ENCODE measurements around the gene PRKAR1B.
A peak's percentile ranks its signal among the peaks of the same experiment; 100 is the strongest.

The PRKAR1B gene

GRCh38 chr7:601036-601594 is 126.0 kb downstream of the PRKAR1B start:
- peak; percentile 10 for DNase-seq

- DNase-seq = peak; percentile 14
Observed at GRCh38 chr7:600149-601035, 126.7 kb downstream of the PRKAR1B start.

- no peak for DNase-seq
Observed at GRCh38 chr7:598899-599298, 128.2 kb downstream of the PRKAR1B start.

GRCh38 chr7:597348-598178 is 129.5 kb downstream of the PRKAR1B start:
- no peak for DNase-seq

- DNase-seq = no peak
Observed at GRCh38 chr7:596819-597182, 130.3 kb downstream of the PRKAR1B start.

GRCh38 chr7:596071-596818 is 130.8 kb downstream of the PRKAR1B start:
- DNase-seq = no peak

- peak; percentile 38 for DNase-seq
Observed at GRCh38 chr7:595621-596010, 131.5 kb downstream of the PRKAR1B start.

- DNase-seq = no peak
Observed at GRCh38 chr7:594920-595620, 132.0 kb downstream of the PRKAR1B start.

DNA sequence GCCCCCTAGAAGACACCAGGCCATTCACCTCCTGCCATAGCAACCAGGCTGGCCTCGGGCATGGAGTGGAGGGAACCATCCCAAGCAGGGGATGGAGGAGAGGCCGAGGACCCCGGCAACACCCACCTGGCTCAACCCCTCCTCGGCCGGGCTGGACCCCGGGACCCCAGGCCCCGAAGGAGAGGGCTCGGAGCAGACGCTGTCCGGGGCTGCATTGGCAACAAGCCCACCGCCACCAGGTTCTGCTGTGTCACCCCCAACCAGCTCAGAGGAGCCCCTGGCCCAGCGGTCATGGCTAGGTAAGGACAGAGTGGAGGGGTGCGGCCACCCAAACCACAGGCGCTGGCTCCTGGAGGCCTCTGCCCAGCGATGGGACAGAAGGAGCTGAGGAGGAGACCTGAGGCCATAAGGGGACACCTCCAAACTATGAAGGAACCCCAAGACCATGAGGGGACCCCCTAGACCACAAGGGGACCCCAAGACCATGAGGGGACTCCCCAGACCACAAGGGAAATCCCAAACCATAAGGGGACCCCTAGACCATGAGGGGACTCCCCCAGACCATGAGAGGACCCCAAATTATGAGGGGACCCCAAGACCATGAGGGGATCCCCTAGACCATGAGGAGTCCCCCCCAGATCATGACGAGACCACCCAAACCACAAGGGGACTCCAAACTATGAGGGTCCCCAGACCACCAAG is 132.7 kb downstream of the PRKAR1B start:
- DNase-seq = no peak

DNA sequence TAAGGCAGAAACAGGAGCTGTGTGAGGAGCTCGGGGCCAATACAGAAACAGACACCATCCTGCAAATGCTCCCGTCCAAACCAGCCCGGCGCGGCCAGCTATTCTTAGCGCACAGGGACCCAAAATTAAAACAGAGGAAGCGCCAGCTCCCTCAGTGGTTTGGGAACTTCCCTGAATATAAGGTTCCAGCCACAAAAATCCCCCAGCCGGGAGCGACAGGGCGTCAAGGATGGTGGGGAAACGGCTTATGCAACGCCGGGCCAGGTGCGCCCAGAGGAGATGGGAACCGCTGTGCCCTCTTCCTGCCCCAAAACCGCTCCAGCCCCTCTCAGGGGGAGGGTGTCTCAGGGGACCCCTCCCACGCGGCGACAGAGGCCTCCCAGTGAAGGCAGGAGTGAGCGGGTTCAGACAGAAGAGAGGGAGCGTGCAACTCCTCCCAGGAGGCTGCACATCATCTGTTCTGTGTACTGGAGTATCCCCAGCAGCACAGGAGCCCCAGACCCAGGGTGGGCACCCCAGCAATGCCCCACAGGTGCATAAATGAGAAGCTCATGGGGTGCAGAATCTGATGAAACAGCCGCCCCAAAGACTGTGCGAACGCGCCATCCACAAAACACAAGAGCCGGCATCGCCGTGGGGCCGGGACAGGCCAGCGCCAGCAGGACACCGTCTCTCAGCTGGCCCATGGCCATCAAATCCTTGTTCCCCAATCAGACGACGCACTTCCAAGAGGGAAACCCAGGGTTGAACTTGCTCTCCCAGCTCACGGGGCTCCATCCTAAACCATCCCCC is 133.6 kb downstream of the PRKAR1B start:
- no peak for DNase-seq

GRCh38 chr7:591856-592628 is 135.0 kb downstream of the PRKAR1B start:
- no peak for DNase-seq

DNA sequence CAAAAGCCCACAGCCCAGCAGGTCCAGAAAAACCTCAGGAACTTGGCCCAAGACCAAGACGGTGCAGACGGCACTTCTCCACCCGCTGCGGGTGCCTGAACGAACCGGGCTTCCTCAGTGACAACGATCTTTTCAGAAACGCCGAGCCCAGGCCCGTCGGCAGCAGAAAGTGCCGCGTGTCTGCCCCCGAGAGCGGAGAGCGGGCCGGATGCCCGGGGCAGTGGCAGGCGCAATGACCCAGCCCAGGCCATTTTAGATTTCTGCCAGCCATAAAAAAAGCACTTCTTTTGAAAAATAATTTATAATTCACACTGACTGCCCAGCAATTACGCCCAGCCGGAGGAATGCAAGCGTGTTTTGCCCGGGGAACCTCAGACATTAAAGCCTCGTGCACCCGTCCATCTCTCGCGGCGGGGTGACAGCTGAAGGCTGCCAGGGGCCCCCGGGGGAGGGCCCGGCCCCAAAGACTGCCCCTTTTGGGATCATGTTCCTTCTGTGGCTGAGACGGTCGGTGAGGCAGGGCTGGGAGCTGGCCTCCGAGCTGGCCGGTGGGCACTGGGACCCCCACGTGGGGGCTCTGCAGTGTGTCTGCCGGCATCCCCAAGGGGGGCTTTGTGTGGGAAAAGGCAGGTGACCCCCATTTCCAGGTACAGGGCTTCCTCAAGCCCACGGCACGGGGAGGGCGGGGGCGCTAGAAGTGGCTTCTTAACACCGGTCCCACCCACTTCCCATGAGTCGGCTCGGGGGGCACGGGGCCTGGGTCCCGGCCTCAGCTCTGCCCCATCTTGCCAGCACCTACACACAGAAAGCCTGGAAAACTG is 136.1 kb downstream of the PRKAR1B start:
- DNase-seq = no peak

- no peak for DNase-seq
Observed at GRCh38 chr7:589781-590575, 137.1 kb downstream of the PRKAR1B start.

GRCh38 chr7:587767-588166 is 139.3 kb downstream of the PRKAR1B start:
- no peak for DNase-seq

GRCh38 chr7:586494-586893 is 140.6 kb downstream of the PRKAR1B start:
- DNase-seq = no peak

DNA sequence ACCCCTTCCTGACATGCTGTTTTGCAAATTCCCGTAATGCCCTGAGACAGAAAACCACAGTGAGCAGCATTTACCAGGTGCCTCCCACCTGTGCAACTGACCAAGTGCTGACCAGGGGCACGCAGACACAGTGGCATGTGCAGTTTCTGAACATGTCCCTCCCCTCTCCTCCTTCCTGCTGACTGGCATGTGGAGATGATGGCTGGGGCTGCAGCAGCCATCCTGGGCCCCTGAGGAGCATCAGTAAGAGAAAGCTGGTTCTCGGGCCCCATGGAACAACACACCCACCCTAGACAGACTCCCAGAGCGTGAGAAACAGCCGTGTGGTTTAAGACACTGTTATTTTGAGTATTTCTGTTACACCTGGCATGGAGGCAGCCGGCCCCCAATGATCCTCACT is 141.2 kb downstream of the PRKAR1B start:
- DNase-seq = no peak

DNA sequence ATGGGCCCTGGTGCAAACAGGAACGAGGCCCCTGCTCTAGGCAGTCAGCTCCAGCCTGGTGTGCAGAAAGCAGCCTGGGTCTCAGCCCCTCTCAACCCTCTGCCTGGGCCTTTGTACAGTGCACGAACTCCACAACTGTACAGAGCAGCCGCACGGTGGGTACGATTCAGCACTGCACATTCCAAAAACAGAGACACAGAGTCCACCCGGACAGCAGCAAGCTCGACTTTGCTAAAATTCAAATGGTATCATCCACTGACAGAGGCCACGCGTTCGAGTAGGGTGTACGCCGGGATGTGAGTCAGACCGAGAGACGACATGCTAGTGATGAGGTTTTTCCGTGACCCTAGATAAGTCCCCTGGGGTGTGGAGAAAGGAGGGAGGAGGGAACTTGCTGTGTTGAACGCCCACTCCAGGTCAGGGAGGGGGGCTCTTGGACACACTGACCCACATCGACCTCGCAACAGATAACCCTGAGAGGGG is 141.8 kb downstream of the PRKAR1B start:
- DNase-seq = no peak

DNA sequence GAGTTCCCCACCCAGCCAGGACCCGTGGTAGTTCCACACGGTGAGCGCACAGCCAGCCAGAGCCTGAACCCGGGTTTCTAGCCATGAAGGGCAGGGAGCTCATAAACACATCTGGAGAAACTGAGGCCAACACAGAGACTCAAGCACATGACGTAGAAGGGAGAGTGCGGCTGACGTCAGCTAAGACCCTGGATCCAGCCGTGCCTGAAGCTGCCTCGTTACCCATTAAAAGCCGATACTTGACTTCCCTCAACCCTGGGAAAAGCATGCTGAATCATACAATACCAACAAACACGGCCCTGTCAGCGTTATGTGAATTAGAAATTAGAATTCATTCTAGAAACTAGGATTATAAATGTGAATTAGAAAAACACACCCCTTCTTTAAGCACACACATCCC is 142.3 kb downstream of the PRKAR1B start:
- DNase-seq = no peak

All from CD4-positive, alpha-beta T cell treated with Interleukin-15 for 1 hour (primary cell).